Measurements from ENCODE around the gene DNM2. TPM values are rescaled to one million over a fixed set of nuclear protein-coding genes. Genes with fewer than 3 reads are reported as not detected.
"Not testable (repeated sequence)": the region's sequence is repeated elsewhere in the genome, so short reads cannot be mapped to it uniquely, and the experiment has no call there.

The DNM2 gene

DNA sequence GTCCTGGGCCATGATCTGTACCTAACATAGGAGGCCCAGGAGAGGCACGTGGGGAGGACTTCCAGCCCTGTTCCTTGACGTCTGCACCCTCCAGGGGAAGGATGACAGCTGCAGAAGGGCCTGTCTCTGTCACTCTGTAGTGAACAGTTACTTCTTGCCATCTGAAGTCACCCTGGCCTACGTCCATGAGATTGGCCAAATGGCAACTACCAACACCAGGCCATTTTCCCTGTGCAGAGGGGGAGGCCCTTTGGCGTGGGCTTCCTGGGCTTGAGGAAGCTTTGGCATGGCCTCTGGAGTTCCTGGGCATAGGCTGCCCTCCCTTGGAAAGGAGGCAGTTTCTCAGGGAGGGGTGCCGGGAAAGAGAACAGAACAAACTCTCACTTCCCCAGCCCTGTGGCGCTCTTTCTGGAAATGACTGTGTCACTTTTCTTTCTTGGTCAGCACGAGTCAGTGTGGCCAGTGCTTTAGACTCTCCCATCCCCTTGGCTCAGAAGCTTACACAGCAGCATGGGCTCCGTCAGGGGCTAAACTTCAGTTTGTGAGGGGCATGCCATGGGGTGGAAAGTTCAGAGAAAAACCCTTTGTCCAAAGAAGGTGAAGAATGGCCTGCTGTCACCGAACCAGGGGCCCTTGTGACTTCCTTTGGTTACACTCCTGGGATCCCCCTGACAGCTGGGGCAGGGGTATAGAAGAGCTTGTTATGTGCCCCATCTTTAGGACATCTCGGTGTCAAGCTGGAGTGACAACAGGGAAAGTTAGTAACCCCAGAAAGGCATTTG is 158.8 kb downstream of the DNM2 start:
- H3K27ac ChIP-seq (ENCODE audit: low read depth, low read length): no peak overlapping the region
- H3K4ac ChIP-seq (ENCODE audit: low read depth, low read length): no peak overlapping the region
- H3K9ac ChIP-seq (ENCODE audit: low read length): no peak overlapping the region
- H3K36me3 ChIP-seq (ENCODE audit: control insufficient read depth, insufficient read depth, low read length): no peaks in the 10 kb centered on the region
- H3K27me3 ChIP-seq (ENCODE audit: insufficient read depth, low read length, poor library complexity): no peaks in the 10 kb centered on the region
- no peak for DNase-seq
- H3K18ac ChIP-seq (ENCODE audit: low read length): no peak overlapping the region
- H3K79me1 ChIP-seq (ENCODE audit: low read length): peaks cover 28% of the 10 kb centered on the region
- no peak overlapping the region for H2AK5ac ChIP-seq (ENCODE audit: low read length)
- no peak overlapping the region for H3K4me2 ChIP-seq (ENCODE audit: low read length)
- no peak overlapping the region for H4K5ac ChIP-seq (ENCODE audit: low read length)
- no peak overlapping the region for H2BK5ac ChIP-seq (ENCODE audit: low read length)
- peaks cover 67% of the 10 kb centered on the region for H3K79me2 ChIP-seq (ENCODE audit: control insufficient read depth, insufficient read depth, low read length)
- H3K4me3 ChIP-seq (ENCODE audit: low read length): no peak overlapping the region
- no CpG with 5 or more reads among the region's 10 CpGs for WGBS (ENCODE audit: extremely low coverage, insufficient coverage, low lambda C conversion rate)
- no peak overlapping the region for H2BK15ac ChIP-seq (replicated peaks; ENCODE audit: low read depth)
- H2BK120ac ChIP-seq (ENCODE audit: low read depth, low read length): no peak overlapping the region
- H3K4me1 ChIP-seq (ENCODE audit: control insufficient read depth, low read depth, low read length): peaks cover 9% of the 10 kb centered on the region
- H3K23ac ChIP-seq (ENCODE audit: low read length): peak overlapping the region; percentile 80
- H3K56ac ChIP-seq (ENCODE audit: low read length): no peak overlapping the region
- H4K8ac ChIP-seq (ENCODE audit: low read depth, low read length): no peak overlapping the region

DNA sequence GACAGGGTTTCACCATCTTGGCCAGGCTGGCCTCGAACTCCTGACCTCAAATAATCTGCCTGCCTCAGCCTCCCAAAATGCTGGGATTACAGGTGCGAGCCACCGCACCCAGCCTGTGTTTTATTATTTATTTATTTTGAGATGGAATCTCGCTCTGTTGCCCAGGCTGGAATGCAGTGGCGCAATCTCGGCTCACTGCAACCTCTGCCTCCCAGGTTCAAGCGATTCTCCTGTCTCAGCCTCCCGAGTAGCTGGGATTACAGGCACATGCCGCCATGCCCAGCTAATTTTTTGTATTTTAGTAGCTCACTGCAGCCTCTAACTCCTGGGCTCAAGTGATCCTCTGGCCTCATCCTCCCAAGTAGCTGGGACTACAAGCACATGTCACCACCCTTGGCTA is 159.7 kb downstream of the DNM2 start:
- not testable (repeated sequence) for DNase-seq; H2AK5ac ChIP-seq (ENCODE audit: low read length); H2BK15ac ChIP-seq (replicated peaks; ENCODE audit: low read depth); H3K4me2 ChIP-seq (ENCODE audit: low read length); H4K5ac ChIP-seq (ENCODE audit: low read length); H3K9ac ChIP-seq (ENCODE audit: low read length); H3K27me3 ChIP-seq (ENCODE audit: insufficient read depth, low read length, poor library complexity); H3K4ac ChIP-seq (ENCODE audit: low read depth, low read length); H2BK120ac ChIP-seq (ENCODE audit: low read depth, low read length); H3K56ac ChIP-seq (ENCODE audit: low read length); H3K36me3 ChIP-seq (ENCODE audit: control insufficient read depth, insufficient read depth, low read length); H3K27ac ChIP-seq (ENCODE audit: low read depth, low read length); H4K8ac ChIP-seq (ENCODE audit: low read depth, low read length); H3K18ac ChIP-seq (ENCODE audit: low read length); H3K23ac ChIP-seq (ENCODE audit: low read length); H3K4me3 ChIP-seq (ENCODE audit: low read length); H2BK5ac ChIP-seq (ENCODE audit: low read length)
- peaks cover 29% of the 10 kb centered on the region for H3K79me1 ChIP-seq (ENCODE audit: low read length)
- peaks cover 66% of the 10 kb centered on the region for H3K79me2 ChIP-seq (ENCODE audit: control insufficient read depth, insufficient read depth, low read length)
- H3K4me1 ChIP-seq (ENCODE audit: control insufficient read depth, low read depth, low read length): peaks cover 14% of the 10 kb centered on the region
- WGBS (ENCODE audit: extremely low coverage, insufficient coverage, low lambda C conversion rate): no CpG with 5 or more reads among the region's 9 CpGs

DNA sequence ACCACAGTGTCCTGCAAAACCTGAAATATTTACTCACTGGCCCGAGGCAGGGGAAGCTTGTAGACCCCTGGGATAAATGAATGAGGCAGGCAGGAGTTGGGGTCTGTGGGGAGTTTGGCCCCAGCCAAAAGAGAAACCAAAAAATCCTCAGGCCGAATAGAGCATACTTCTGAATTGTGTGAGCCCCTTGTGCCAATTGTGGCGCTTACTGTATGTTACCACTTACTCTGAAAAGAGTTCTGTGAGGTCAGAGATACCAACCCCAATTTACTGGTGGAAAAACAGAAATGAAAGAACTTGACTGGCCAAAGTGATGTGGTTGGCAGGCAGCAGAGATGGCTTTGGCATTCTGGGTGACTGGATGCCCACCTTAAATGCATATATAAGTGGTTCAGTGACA is 160.4 kb downstream of the DNM2 start:
- H3K4me3 ChIP-seq (ENCODE audit: low read length): no peak overlapping the region
- no peak overlapping the region for H3K9ac ChIP-seq (ENCODE audit: low read length)
- no peak overlapping the region for H3K56ac ChIP-seq (ENCODE audit: low read length)
- no peak overlapping the region for H2AK5ac ChIP-seq (ENCODE audit: low read length)
- H3K79me2 ChIP-seq (ENCODE audit: control insufficient read depth, insufficient read depth, low read length): peaks cover 66% of the 10 kb centered on the region
- no peak overlapping the region for H3K4me2 ChIP-seq (ENCODE audit: low read length)
- no peak overlapping the region for H3K27ac ChIP-seq (ENCODE audit: low read depth, low read length)
- H3K18ac ChIP-seq (ENCODE audit: low read length): no peak overlapping the region
- no peak for DNase-seq
- no peaks in the 10 kb centered on the region for H3K36me3 ChIP-seq (ENCODE audit: control insufficient read depth, insufficient read depth, low read length)
- WGBS (ENCODE audit: extremely low coverage, insufficient coverage, low lambda C conversion rate): no CpG with 5 or more reads among the region's 3 CpGs
- H2BK120ac ChIP-seq (ENCODE audit: low read depth, low read length): no peak overlapping the region
- peaks cover 32% of the 10 kb centered on the region for H3K79me1 ChIP-seq (ENCODE audit: low read length)
- no peaks in the 10 kb centered on the region for H3K27me3 ChIP-seq (ENCODE audit: insufficient read depth, low read length, poor library complexity)
- no peak overlapping the region for H3K4ac ChIP-seq (ENCODE audit: low read depth, low read length)
- H4K8ac ChIP-seq (ENCODE audit: low read depth, low read length): no peak overlapping the region
- H4K5ac ChIP-seq (ENCODE audit: low read length): peak overlapping the region; percentile 39
- H3K23ac ChIP-seq (ENCODE audit: low read length): no peak overlapping the region
- no peak overlapping the region for H2BK15ac ChIP-seq (replicated peaks; ENCODE audit: low read depth)
- no peak overlapping the region for H2BK5ac ChIP-seq (ENCODE audit: low read length)
- H3K4me1 ChIP-seq (ENCODE audit: control insufficient read depth, low read depth, low read length): peaks cover 14% of the 10 kb centered on the region

Small RNA genes within 50 kb of the gene (small RNA-seq; reads per million reads assigned to genes)
- gene MIR199A1 (ENCODE audit: insufficient read depth): not detected
- 0.54 reads per million for gene MIR4748 (ENCODE audit: insufficient read depth)
- not detected for gene MIR638 (ENCODE audit: insufficient read depth)
- gene MIR6793 (ENCODE audit: insufficient read depth): not detected

Measured in mesendoderm (in vitro differentiated cells).